NCI-H1048 (cell line): Measurements from ENCODE around the gene TMEM203.
"Not testable (repeated sequence)": the region's sequence is repeated elsewhere in the genome, so short reads cannot be mapped to it uniquely, and the experiment has no call there.

ENCODE experiments used
- DNase-seq: peaks from one replicate; lab custom pipeline; 2025; lab: John Stamatoyannopoulos, UW

The TMEM203 gene

GRCh38 chr9:137241490-137242268 is 36.2 kb upstream of the TMEM203 start:
- no peak for DNase-seq

GRCh38 chr9:137240841-137241489 is 35.5 kb upstream of the TMEM203 start, which contains the start of gene TUBB4B:
Gene TUBB4B (plus strand): TSS chr9:137241287. CDS start chr9:137241361, 74 bp downstream.
- peak; percentile 99 for DNase-seq

- peak; percentile 46 for DNase-seq
Observed at GRCh38 chr9:137240318-137240840, 34.9 kb upstream of the TMEM203 start.

- DNase-seq, result not testable (repeated sequence)
Observed at GRCh38 chr9:137239541-137240200, 34.2 kb upstream of the TMEM203 start.

GRCh38 chr9:137237759-137238726 is 32.6 kb upstream of the TMEM203 start:
- DNase-seq, result no peak

- no peak for DNase-seq
Observed at GRCh38 chr9:137236936-137237421, 31.5 kb upstream of the TMEM203 start.

- DNase-seq, result peak; percentile 76
Observed at GRCh38 chr9:137236238-137236935, 30.9 kb upstream of the TMEM203 start.

- DNase-seq, result no peak
Observed at GRCh38 chr9:137235424-137236237, 30.2 kb upstream of the TMEM203 start.

GRCh38 chr9:137234758-137235423 is 29.4 kb upstream of the TMEM203 start:
- no peak for DNase-seq

GRCh38 chr9:137234055-137234697 is 28.7 kb upstream of the TMEM203 start:
- DNase-seq, result no peak

GRCh38 chr9:137233143-137233980 is 27.9 kb upstream of the TMEM203 start:
- DNase-seq, result no peak

GRCh38 chr9:137232510-137232909 is 27.1 kb upstream of the TMEM203 start:
- no peak for DNase-seq

- DNase-seq, result no peak
Observed at GRCh38 chr9:137232101-137232500, 26.7 kb upstream of the TMEM203 start.

- DNase-seq, result no peak
Observed at GRCh38 chr9:137231372-137232039, 26.1 kb upstream of the TMEM203 start.

GRCh38 chr9:137230705-137231371 is 25.4 kb upstream of the TMEM203 start, which contains the start of gene SLC34A3:
Gene SLC34A3 (plus strand): TSS chr9:137230901. CDS start chr9:137231703, 802 bp downstream.
- DNase-seq, result no peak

- DNase-seq, result no peak
Observed at GRCh38 chr9:137229903-137230704, 24.7 kb upstream of the TMEM203 start.
